ENCODE measurements around the gene TK1.

GRCh38 chr17:78186692-78187595 lies at the start of gene TK1, which contains the start of gene AFMID:
- peak; percentile 59 for TF ChIP-seq CTCF (IDR thresholded peaks at IDR 0.05; ENCODE audit: low read length)
- TF ChIP-seq EZH2 (optimal IDR thresholded peaks at IDR 0.05; ENCODE audit: low read depth, low read length): no peak
- TF ChIP-seq EZH2phosphoT487 (IDR thresholded peaks at IDR 0.05; ENCODE audit: low read length): no peak
